ENCODE measurements around the gene CAMK4. TPM values are rescaled to one million over a fixed set of nuclear protein-coding genes. Genes with fewer than 3 reads are reported as not detected.
A peak's percentile ranks its signal among the peaks of the same experiment; 100 is the strongest.
"Not testable (repeated sequence)": the region's sequence is repeated elsewhere in the genome, so short reads cannot be mapped to it uniquely, and the experiment has no call there.

Gene CAMK4
- total RNA-seq, 8 experiments from 2014 or later, result 0.24 to 12.1 (median 8.7) TPM

DNA sequence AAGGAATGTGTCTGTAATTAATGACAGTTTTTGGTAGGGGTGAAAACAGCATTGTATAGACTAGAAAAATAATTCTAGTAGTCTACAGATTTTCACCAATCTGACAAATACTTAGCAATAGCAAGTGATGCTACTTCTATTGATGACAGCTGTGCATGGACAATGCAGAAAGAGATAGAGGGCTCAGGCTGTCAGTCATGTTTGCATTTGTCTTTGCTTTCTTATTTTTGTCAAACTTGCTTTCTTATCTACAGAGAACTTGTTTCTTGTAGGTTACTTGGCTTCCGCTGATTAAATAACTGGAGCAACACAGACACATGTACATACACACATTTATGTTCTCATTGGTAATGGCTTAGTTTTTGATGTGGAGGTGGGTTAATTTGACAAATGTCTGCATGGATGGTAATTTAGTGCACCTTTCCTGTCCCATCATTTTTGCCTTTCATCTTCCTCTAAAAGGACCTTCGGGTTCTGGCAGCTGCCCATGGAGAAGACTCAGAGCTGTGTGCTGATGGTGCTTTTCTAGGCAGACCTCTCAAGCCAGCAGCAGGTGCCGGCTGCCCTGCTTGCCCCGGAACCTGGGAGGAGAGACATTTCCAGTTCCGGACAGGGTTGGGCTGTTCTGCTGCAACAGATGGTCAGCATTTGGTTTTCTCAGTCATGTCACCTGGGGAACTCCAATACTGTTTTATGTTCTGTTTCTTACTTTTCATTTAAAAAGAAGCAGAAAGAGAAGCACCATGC, 28.8 kb downstream of the CAMK4 start:
- peaks cover 0 to 10% of the 10 kb centered on the region in 2 donors for H3K4me1 ChIP-seq (replicated peaks in 1 of 2)
- 33 to 100% (median 80%) methylated on average over 1 to 5 of the region's 5 CpGs; no CpG with 5 or more reads in 1 of the 10 experiments for WGBS, 10 experiments
- in situ Hi-C loops (cut with MboI; ENCODE audit: low pct_unique_long_range_greater_than_20kb in 2 of 9, low sequenced_read_pairs in 9 of 9, unreplicated experiment in 9 of 9), result no loop called here
- no peak overlapping the region for H3K4me3 ChIP-seq
- no peak for ATAC-seq (replicated peaks in 6 of 8)
- H3K27ac ChIP-seq, result no peak overlapping the region

- H3K27ac ChIP-seq, result no peak overlapping the region
- no peak overlapping the region for H3K4me3 ChIP-seq
- H3K4me1 ChIP-seq (replicated peaks in 1 of 2), result no peaks in the 10 kb centered on the region
- WGBS, 10 experiments, result 17 to 100% (median 63%) methylated on average over 1 to 2 of the region's 3 CpGs; no CpG with 5 or more reads in 4 of the 10 experiments
- peak in 2 of 8 experiments; percentile 42 to 54 for ATAC-seq (replicated peaks in 6 of 8)
- in situ Hi-C loops (cut with MboI; ENCODE audit: low pct_unique_long_range_greater_than_20kb in 2 of 9, low sequenced_read_pairs in 9 of 9, unreplicated experiment in 9 of 9), result no loop called here
Measured at GRCh38 chr5:111254613-111255012, 30.4 kb downstream of the CAMK4 start.

- in situ Hi-C loops (cut with MboI; ENCODE audit: low pct_unique_long_range_greater_than_20kb in 2 of 9, low sequenced_read_pairs in 9 of 9, unreplicated experiment in 9 of 9), result no loop called here
- H3K4me1 ChIP-seq (replicated peaks in 1 of 2), result no peaks in the 10 kb centered on the region
- no peak overlapping the region for H3K27ac ChIP-seq
- no peak for ATAC-seq (replicated peaks in 6 of 8)
- H3K4me3 ChIP-seq, result no peak overlapping the region
- 0 to 100% (median 96%) methylated on average over 1 of the region's 1 CpG; no CpG with 5 or more reads in 2 of the 10 experiments for WGBS, 10 experiments
Measured at GRCh38 chr5:111255169-111255568, 31.0 kb downstream of the CAMK4 start.

GRCh38 chr5:111256128-111256527, 31.9 kb downstream of the CAMK4 start:
- ATAC-seq (replicated peaks in 6 of 8), result no peak
- H3K4me3 ChIP-seq, result no peak overlapping the region
- WGBS, 10 experiments, result 0 to 100% (median 82%) methylated on average over 1 of the region's 1 CpG; no CpG with 5 or more reads in 4 of the 10 experiments
- in situ Hi-C loops (cut with MboI; ENCODE audit: low pct_unique_long_range_greater_than_20kb in 2 of 9, low sequenced_read_pairs in 9 of 9, unreplicated experiment in 9 of 9), result no loop called here
- no peaks in the 10 kb centered on the region for H3K4me1 ChIP-seq (replicated peaks in 1 of 2)
- no peak overlapping the region for H3K27ac ChIP-seq

DNA sequence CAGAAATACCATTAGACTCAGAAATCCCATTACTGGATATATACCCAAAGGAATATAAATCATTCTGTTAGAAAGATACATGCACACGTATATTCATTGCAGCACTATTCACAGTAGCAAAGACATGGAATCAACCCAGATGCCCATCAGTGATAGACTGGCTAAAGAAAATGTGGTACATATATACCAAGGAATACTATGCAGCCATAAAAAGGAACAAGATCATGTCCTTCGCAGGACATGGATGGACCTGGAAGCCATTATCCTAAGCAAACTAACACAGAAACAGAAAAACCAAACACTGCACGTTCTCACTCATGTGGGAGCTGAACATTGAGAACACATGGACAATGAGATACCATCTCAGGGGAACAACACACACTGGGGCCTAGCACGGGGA, 33.4 kb downstream of the CAMK4 start:
- H3K27ac ChIP-seq; in situ Hi-C loops (cut with MboI; ENCODE audit: low pct_unique_long_range_greater_than_20kb in 2 of 9, low sequenced_read_pairs in 9 of 9, unreplicated experiment in 9 of 9); H3K4me1 ChIP-seq (replicated peaks in 1 of 2); ATAC-seq (replicated peaks in 6 of 8); H3K4me3 ChIP-seq: not testable (repeated sequence)
- 25 to 100% (median 93%) methylated on average over 1 to 4 of the region's 4 CpGs; no CpG with 5 or more reads in 5 of the 10 experiments for WGBS, 10 experiments

GRCh38 chr5:111259636-111260035, 35.5 kb downstream of the CAMK4 start:
- Histone ChIP-seq H3K4me1 (replicated peaks in 1 of 2) (no peaks in the 10 kb centered on the region), H3K27ac (no peak overlapping the region), H3K4me3 (no peak overlapping the region)
- in situ Hi-C loops (cut with MboI; ENCODE audit: low pct_unique_long_range_greater_than_20kb in 2 of 9, low sequenced_read_pairs in 9 of 9, unreplicated experiment in 9 of 9), result no loop called here
- 0 to 93% (median 71%) methylated on average over 3 of the region's 3 CpGs; no CpG with 5 or more reads in 1 of the 10 experiments for WGBS, 10 experiments
- ATAC-seq (replicated peaks in 6 of 8), result no peak

- in situ Hi-C loops (cut with MboI; ENCODE audit: low pct_unique_long_range_greater_than_20kb in 2 of 9, low sequenced_read_pairs in 9 of 9, unreplicated experiment in 9 of 9), result no loop called here
- Histone ChIP-seq H3K4me3 (no peak overlapping the region), H3K27ac (no peak overlapping the region), H3K4me1 (replicated peaks in 1 of 2) (no peaks in the 10 kb centered on the region)
- 0 to 100% (median 78%) methylated on average over 1 of the region's 1 CpG; no CpG with 5 or more reads in 3 of the 10 experiments for WGBS, 10 experiments
- no peak for ATAC-seq (replicated peaks in 6 of 8)
Measured at GRCh38 chr5:111261610-111262009, 37.4 kb downstream of the CAMK4 start.

DNA sequence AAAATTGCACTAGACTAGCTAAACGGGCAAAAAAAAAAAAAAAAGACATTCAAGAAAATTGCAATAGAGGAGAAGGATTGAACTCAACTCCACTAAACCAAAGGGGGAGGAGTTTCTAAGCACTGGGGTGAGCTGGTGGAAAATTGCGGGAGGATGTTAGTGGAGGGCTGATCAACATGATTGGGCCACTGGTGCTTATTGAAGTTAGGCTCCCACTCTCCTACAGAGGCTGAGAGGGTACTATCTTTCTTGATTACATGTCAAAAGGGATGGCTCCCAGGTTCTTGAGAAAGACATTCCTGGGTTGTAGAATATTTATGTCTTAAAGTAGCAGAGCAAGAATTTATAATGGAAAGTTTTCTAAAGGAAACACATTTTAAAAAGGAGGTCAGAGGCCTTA, 38.0 kb downstream of the CAMK4 start:
- no peak for ATAC-seq (replicated peaks in 6 of 8)
- in situ Hi-C loops (cut with MboI; ENCODE audit: low pct_unique_long_range_greater_than_20kb in 2 of 9, low sequenced_read_pairs in 9 of 9, unreplicated experiment in 9 of 9), result no loop called here
- Histone ChIP-seq H3K27ac (no peak overlapping the region), H3K4me3 (no peak overlapping the region), H3K4me1 (replicated peaks in 1 of 2) (no peaks in the 10 kb centered on the region)
- 0 to 100% (median 80%) methylated on average over 1 to 2 of the region's 2 CpGs; no CpG with 5 or more reads in 1 of the 10 experiments for WGBS, 10 experiments

DNA sequence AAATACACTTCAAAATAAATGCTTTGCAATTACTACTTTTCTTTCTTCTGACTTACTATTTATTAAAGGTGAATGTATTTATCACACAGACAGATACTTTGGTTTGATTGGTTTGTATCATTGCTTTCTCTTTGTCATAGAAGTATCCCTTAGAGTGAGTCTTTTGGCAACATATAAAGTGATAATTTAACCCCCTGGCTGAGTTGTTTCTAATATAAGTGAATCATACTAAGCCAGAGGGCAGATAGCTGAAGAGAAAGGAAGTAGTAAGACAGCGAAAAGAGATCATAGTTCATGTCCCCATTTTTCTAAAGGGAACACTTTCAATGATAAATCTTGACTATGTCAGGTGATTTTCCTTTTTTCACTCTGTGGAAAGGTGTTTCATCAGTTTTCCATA, 38.6 kb downstream of the CAMK4 start:
- WGBS, 10 experiments, result 22 to 100% (median 86%) methylated on average over 1 of the region's 1 CpG; no CpG with 5 or more reads in 3 of the 10 experiments
- no peak overlapping the region for H3K27ac ChIP-seq
- H3K4me1 ChIP-seq (replicated peaks in 1 of 2), result no peaks in the 10 kb centered on the region
- no peak for ATAC-seq (replicated peaks in 6 of 8)
- H3K4me3 ChIP-seq, result no peak overlapping the region
- in situ Hi-C loops (cut with MboI; ENCODE audit: low pct_unique_long_range_greater_than_20kb in 2 of 9, low sequenced_read_pairs in 9 of 9, unreplicated experiment in 9 of 9), result no loop called here

- 31 to 100% (median 63%) methylated on average over 1 to 2 of the region's 2 CpGs; no CpG with 5 or more reads in 2 of the 10 experiments for WGBS, 10 experiments
- Histone ChIP-seq H3K4me1 (replicated peaks in 1 of 2) (no peaks in the 10 kb centered on the region), H3K4me3 (no peak overlapping the region), H3K27ac (no peak overlapping the region)
- in situ Hi-C loops (cut with MboI; ENCODE audit: low pct_unique_long_range_greater_than_20kb in 2 of 9, low sequenced_read_pairs in 9 of 9, unreplicated experiment in 9 of 9), result no loop called here
- ATAC-seq (replicated peaks in 6 of 8), result no peak
Measured at GRCh38 chr5:111266491-111266890, 42.3 kb downstream of the CAMK4 start.

DNA sequence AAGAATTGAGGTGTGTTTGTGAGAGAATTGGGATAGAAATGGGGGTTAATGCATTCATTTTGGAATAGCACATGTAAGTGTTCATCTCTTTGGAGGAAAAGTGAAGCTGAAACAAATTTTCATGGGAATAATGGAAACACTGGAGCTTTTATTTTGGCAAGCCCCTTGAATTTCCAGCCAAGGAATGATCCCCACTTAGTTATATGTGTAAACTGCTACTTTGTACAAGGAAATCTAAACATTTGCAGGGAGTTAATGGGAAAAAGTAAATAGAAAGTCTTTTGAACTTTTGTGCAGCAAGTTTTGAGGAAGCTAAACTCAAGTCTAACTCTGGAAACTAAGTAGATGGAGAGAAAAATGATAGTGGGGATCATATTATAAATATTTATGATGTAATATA, 44.1 kb downstream of the CAMK4 start:
- Histone ChIP-seq H3K27ac (no peak overlapping the region), H3K4me1 (replicated peaks in 1 of 2) (no peaks in the 10 kb centered on the region), H3K4me3 (no peak overlapping the region)
- ATAC-seq (replicated peaks in 6 of 8), result no peak
- in situ Hi-C loops (cut with MboI; ENCODE audit: low pct_unique_long_range_greater_than_20kb in 2 of 9, low sequenced_read_pairs in 9 of 9, unreplicated experiment in 9 of 9), result no loop called here

DNA sequence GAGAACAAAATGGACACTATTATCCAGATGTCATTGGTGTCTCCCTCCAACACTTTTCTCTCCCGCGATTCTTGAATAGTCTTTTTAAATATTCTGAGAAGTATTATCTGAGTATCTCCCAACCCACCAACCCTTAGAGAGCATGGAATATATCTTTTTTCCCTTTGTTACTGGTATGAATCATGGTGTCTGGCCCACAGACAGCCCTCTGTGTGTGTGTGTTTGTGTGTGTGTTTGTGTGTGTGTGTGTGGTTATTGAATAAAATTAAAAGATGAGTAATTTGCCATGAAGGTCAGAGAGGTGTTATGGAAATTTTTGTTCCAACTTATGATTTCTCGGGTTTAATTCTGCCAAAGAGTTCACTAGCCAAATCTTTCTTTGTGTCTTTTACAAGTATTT, 47.7 kb downstream of the CAMK4 start:
- H3K4me3 ChIP-seq, result no peak overlapping the region
- ATAC-seq (replicated peaks in 6 of 8), result no peak
- no peak overlapping the region for H3K27ac ChIP-seq
- no peaks in the 10 kb centered on the region for H3K4me1 ChIP-seq (replicated peaks in 1 of 2)
- in situ Hi-C loops (cut with MboI; ENCODE audit: low pct_unique_long_range_greater_than_20kb in 2 of 9, low sequenced_read_pairs in 9 of 9, unreplicated experiment in 9 of 9), result no loop called here
- WGBS, 10 experiments, result 0 to 96% (median 88%) methylated on average over 1 to 3 of the region's 3 CpGs; no CpG with 5 or more reads in 1 of the 10 experiments

- no peak for ATAC-seq (replicated peaks in 6 of 8)
- H3K4me3 ChIP-seq, result no peak overlapping the region
- H3K4me1 ChIP-seq (replicated peaks in 1 of 2), result peaks cover 0 to 4% of the 10 kb centered on the region in 2 donors
- in situ Hi-C loops (cut with MboI; ENCODE audit: low pct_unique_long_range_greater_than_20kb in 2 of 9, low sequenced_read_pairs in 9 of 9, unreplicated experiment in 9 of 9), result loop anchor here in 1 of 9 experiments (25.0 kb wide), 1 partner anchor 115 kb away; no protein-coding TSS in a partner anchor
- H3K27ac ChIP-seq, result no peak overlapping the region
- 31 to 100% (median 86%) methylated on average over 1 to 2 of the region's 2 CpGs; no CpG with 5 or more reads in 1 of the 10 experiments for WGBS, 10 experiments
Measured at GRCh38 chr5:111277061-111277460, 52.9 kb downstream of the CAMK4 start.

Data from motor neuron (in vitro differentiated cells).